ENCODE measurements around the gene NAPB. TPM values are rescaled to one million over a fixed set of nuclear protein-coding genes. Genes with fewer than 3 reads are reported as not detected.

NAPB gene
- total and polyA plus RNA-seq, 2 of the 8 experiments (the other 6 are each of a cell fraction or from before 2014, with no cell fraction given): 6.2 to 12.3 TPM

- TF ChIP-seq KDM5A (IDR thresholded peaks at IDR 0.05; ENCODE audit: low read length): no peak
Measured at GRCh38 chr20:23374441-23374840, 46.8 kb downstream of the NAPB start (continued).
